Measurements from ENCODE around the gene UST.

GRCh38 chr6:149024361-149024760 is 277.5 kb downstream of the UST start:
- TF ChIP-seq, protein P1, sequence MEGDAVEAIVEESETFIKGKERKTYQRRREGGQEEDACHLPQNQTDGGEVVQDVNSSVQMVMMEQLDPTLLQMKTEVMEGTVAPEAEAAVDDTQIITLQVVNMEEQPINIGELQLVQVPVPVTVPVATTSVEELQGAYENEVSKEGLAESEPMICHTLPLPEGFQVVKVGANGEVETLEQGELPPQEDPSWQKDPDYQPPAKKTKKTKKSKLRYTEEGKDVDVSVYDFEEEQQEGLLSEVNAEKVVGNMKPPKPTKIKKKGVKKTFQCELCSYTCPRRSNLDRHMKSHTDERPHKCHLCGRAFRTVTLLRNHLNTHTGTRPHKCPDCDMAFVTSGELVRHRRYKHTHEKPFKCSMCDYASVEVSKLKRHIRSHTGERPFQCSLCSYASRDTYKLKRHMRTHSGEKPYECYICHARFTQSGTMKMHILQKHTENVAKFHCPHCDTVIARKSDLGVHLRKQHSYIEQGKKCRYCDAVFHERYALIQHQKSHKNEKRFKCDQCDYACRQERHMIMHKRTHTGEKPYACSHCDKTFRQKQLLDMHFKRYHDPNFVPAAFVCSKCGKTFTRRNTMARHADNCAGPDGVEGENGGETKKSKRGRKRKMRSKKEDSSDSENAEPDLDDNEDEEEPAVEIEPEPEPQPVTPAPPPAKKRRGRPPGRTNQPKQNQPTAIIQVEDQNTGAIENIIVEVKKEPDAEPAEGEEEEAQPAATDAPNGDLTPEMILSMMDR (IDR thresholded peaks at IDR 0.05), result no peak
- no peak for TF ChIP-seq EZH2phosphoT487 (IDR thresholded peaks at IDR 0.05)
